Measurements from ENCODE around the gene IRF2BP2.
"Not testable (repeated sequence)": the region's sequence is repeated elsewhere in the genome, so short reads cannot be mapped to it uniquely, and the experiment has no call there.

The IRF2BP2 gene

DNA sequence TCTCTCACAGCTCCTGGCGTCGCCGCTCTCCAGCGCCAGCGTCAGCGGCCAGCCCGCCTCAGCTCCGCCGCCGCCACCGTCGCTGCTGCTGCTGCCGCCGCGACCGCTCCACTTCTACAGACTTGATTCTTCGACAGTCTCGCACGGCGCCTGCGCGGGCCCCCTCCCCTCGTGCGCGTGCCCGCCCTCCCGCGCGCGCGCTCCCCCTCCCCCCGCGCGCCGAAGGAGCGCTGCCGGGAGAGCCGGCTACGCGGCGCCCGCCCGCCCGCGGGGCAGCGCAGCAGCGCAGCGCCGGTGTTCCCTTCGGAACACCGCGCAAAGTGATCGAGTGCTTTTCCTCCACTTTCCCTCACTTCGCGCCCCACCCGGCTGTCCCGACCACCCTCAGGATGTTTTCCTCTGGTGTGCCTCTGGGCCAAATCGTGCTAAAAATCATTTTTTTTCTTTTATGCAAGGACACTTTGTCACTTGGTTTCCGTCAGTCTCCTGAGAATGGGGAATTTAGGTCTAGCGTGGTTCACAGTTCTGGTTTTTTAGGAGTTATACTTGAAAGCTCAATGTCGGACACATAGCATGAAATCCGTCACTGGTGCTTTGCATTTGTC is at the start of gene IRF2BP2:
Gene IRF2BP2 (minus strand): TSS at position 118 of the 605 bp plus-strand sequence. CDS start 684 bp downstream, outside the sequence.
- DNase-seq = peak; percentile 91

DNA sequence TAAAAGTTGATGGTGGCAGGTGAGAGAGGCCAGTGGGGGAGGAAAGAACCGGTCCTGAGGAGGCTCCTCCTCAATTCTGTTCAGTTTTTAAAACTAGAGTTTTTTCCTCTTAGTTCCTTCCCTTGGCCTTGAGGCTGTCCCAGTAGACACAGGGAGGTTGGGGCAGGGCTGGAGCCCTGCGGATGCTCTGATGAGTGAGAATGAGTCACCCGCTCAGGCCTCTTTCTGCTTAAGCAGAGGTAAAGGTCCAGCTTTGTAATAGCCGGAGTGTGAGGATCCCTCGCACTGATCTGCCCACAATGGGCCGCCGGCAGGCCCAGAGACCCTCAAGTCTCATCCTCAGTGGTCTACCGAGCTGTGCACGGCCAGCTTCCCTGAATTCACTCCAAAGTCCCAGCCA is 49.6 kb upstream of the IRF2BP2 start:
- no peak for DNase-seq

DNA sequence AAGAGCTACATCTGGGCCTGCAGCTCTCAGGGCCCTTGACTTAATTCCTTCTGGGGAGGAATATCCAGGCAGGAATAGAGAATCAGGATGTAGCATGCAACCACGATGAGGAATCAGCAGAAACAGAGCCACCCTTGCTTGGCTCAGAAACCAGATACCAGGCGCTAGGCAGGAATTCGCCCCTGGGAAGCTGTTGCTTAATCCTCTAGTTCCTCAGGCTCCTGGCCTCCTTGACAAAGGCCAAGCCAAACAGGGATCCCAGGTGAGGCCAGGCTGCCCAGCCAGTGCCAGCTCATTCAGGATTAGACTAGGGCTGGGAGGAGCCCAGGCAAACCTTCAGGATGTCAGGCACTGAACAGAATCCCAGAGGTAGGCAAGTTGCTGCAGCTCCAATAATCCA is 48.2 kb upstream of the IRF2BP2 start:
- no peak for DNase-seq

DNA sequence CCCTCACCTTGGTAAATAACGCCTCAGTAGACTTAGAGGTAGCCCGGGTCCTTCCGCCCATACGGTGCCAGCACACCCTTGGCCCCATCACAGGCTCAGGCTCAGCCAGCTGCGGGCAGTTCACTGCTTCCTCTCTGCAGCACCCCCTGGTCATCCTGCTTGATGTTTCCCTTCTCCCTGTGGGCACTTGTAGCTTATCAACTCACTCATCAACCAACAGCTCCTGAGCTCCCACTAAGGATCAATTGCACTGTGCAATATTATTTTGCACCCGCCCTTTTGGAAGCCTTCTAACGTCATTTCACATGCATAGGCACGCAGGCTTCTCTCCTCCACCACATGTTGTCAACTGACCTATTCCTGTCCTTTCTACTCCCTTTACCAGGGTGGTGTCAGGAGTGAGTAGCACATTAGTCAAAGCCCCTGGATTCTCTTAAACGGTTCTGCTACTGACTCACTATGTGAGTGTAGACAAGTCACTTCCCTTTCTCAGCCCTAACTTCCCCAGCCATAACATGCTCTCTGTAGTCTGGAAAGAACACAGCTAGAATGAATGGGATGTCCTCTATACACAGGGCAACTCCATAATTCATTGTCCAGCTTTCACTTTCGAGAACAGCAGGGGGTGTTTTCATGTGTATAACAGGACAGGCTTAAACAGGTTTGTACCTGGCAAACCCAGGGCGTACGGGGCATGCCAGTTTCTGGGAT is 47.1 kb upstream of the IRF2BP2 start:
- no peak for DNase-seq

DNA sequence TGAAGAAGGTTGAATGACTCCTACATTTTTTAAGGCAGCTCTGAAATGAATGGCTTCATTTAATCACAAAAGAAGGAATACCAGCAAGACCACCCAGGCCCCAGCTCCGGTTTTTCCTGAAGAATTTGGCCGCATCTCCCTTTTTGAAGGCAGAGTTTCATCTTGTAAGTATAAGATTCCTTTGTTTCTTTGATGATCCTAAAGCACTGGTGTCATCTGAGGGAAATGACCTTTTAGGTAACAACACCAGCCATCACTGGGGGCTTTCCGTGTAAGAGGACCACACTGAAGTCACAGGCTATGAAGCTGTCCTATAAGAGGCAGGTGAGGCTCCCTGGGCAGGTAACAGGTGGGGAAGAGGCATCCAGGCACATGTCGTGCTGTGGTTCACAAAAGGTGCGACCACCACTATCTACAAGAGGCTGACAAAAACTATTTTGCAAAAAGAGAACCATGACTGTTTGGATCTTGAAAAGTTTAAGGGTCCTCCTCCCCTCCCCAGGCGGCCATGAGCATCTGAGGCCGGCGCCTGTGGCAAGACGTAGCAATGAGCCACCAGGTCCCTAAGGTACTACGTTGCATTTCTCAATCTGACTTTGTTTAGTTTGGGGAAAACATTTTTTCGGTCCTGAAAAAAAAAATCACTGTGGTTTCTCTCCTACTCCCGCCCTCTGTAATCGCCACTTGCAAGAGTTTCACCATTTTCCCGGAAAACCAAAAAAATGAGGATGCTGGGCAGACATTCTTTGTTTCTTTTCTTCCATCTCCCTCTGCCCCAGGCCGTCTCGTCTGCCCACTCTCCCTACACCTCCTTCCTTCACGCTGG is 46.3 kb upstream of the IRF2BP2 start:
- DNase-seq = no peak

GRCh38 chr1:234655328-234656069 is 45.5 kb upstream of the IRF2BP2 start:
- DNase-seq = no peak

DNA sequence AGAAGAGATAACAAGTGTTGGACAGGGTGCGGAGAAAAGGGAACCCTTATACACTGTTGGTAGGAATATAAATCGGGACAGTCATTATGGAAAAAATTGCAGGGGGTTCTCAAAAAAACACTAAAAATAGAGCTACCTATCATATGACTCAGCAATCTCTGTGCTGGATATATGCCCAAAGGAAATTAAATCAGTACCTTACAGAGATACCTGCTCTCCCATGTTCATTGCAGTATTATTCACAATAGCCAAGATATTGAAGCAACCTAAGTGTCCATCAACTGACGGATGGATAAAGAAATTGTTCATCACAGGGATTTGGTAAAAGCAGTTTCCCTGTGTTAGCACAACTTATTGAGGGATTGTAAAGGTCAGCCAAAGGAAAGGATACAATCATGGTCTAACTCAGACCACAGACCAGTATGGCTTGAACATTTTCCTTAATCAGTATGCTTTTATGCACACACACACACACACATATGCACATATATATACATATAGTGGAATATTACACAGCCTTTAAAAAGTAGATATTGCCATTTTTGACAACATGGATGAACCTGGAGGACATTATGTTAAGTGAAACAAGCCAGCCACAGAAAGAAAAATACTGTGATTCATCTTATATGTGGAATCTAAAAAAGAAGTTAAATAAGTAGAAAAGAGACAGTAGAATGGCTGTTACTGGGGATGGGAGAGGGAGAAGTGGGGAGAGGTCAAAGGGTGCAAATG is 44.2 kb upstream of the IRF2BP2 start:
- no peak for DNase-seq

GRCh38 chr1:234649432-234650081 is 39.6 kb upstream of the IRF2BP2 start:
- peak; percentile 56 for DNase-seq

- DNase-seq = no peak
These were observed 37.8 kb upstream of the IRF2BP2 start for GRCh38 chr1:234647758-234648157.

DNA sequence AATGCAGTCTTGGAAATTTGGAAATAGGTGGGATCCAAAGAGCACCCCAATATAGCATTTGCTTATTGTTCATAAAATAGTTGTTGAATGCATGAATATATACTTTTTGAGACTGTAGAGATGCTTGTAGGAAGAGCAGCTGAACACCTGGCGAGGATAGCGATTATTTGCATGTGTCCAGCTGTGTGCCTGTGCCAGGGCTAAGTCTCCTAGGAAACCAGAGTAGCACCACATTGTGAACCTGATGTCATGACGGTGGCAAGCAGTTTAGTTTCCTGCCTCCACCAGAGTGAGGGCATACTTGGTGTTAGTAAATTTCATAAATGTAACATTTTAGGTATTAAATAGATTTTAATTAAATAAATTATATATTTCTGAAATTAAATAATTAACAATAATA is 37.3 kb upstream of the IRF2BP2 start:
- DNase-seq = no peak

DNA sequence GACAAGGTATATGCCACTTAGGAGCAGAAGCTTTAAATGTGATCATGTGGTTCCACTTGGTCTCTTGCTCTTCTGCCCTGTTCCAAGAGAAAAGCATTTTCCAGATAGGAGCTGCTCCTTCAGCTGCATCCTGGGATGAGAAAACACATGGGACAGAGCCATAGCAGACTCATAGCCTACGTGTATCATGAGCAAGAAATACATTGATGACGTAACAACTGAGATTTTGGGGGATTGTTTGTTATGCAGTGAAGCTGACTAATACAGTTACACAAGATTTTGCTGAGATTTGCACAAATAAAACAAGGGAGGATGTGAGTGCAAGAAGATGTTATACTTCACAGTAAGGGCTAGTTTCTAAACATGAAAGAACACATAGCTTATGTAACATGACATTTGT is 36.0 kb upstream of the IRF2BP2 start:
- DNase-seq = no peak

DNA sequence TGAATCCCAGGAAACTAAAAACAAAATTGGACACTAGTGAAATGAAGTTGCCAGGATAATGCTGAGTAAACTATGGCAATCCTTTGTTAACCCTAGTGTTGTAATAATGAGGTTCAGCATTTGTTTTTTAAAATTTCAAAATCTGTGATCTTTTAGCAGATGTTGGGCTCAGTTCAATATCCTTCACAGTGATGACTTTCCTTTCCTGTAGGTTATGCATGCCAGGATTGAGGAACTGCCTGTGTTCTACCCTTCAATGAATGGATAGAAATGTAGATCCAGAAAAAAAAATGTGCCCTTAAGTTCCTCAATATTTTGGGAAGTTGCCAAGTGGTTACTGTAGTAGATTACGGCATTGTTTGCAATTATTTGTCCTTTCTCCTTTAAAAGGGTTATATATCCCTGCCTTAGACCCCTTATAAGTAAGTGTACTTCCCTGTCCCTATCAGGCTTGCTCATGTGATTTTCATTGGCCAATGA is 35.5 kb upstream of the IRF2BP2 start:
- no peak for DNase-seq

- no peak for DNase-seq
These were observed 35.0 kb upstream of the IRF2BP2 start for GRCh38 chr1:234644928-234645327.

- no peak for DNase-seq
These were observed 33.8 kb upstream of the IRF2BP2 start for GRCh38 chr1:234643850-234644134.

DNA sequence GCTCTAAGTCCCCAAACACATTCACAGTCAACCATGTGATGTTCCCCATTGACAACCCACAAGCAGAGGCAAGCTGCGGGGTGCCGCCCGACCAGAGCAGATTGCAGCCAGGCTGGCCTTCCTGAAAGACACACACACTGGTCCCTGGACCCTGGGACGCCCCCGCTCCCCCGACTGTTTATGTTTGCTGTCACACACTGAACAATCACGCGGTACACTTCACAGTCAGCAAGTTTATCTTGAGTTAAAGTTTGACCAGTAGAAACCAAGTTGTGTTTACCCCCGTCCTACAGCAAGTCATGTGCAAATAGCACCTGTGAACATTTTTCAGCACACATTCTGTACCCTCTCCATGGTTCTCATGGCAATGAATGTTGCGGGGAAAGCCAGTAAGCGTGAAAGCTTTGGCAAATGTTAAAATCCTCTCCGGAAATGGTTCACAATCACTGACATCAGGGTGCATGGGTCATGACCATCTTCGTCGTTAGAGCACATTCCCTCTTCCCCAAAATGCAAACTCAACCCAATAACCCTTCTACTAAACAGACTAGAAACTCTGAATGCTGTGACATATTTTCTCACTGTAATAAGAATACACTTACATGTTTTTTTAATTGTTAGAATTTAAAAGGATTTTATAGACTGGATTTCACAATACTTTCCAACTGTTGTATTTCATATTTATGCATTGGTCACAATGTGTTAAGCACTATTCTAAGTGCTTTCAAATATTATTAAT is 33.3 kb upstream of the IRF2BP2 start:
- no peak for DNase-seq

DNA sequence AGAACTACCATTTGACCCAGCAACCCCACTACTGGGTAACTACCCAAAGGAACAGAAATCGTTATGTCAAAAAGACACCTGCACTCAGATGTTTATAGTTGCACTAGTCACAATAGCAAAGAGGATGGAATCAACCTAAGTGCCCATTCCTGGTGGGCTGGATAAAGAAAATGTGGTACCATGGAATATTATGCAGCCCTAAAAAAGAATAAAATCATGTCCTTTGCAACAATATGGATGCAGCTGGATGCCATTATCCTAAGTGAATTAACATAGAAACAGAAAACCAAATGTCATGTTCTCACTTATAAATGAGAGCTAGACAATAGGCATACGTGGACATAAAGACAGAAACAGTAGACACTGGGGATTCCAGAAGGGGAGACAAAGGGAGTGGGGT is 32.5 kb upstream of the IRF2BP2 start:
- no peak for DNase-seq

GRCh38 chr1:234639961-234640360 is 30.0 kb upstream of the IRF2BP2 start:
- DNase-seq = no peak

DNA sequence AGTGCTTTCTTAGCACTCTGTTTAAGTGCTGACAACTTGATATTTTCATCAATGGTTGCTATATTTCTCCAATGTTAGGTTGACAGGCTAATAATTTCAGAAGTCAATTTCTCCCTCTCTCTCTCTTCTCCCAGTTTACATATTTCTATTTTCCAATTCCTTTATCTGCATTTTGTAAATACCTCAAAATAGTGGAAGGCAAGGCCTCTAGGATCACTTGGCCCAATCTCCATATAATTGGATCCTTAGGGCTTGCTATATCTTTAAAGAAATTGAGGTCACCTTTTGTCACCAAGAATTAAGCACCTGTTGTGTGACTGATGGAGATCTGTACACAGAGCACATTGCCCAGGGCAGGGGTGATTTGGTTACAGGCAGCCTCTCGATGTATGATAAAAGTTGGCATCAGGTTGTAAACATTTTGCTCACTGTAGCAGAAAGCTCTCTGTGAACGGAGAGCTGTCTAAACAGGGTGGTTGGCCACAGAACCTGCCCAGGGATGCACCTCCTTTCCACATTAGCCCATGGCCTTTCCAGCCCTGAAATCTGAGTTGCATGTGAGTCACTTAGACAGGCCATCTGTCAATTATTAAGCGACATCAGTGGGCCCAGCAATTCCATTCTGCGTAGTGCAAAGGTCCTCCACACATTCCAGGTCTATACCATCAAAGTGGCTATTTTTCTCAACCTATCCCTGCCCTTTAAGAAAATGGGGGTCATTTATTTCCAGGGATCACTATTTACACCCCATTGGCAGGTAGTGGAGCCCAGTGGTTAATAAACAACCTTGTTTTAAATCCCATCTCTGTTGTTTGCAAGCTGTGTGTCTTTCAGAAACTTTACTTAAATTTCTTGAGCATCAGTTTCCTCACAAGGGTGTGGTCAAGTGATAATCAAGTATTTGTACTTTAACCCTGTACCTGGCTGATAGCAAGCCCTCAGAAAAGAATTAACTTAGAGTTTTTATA is 29.1 kb upstream of the IRF2BP2 start:
- peak; percentile 59 for DNase-seq

DNA sequence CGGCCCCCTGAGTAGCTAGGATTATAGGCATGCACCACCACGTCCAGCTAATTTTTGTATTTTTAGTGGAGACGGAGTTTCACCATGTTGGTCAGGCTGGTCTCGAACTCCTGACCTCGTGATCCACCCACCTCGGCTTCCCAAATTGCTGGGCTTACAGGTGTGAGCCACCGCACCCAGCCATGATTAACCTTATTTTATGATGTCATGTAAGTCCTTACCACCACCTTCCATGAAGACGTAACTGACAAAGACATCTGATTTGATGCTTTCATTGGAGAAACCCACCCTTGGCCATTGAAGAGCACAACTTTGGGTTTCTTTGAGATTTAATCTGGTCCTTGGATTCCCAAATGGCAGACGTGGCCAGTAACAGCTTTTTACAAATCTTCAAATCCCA is 24.9 kb upstream of the IRF2BP2 start:
- not testable (repeated sequence) for DNase-seq

- no peak for DNase-seq
These were observed 24.4 kb upstream of the IRF2BP2 start for GRCh38 chr1:234634387-234634786.
